ENCODE measurements around the gene PRR12.
A peak's percentile ranks its signal among the peaks of the same experiment; 100 is the strongest.

The PRR12 gene, protein sequence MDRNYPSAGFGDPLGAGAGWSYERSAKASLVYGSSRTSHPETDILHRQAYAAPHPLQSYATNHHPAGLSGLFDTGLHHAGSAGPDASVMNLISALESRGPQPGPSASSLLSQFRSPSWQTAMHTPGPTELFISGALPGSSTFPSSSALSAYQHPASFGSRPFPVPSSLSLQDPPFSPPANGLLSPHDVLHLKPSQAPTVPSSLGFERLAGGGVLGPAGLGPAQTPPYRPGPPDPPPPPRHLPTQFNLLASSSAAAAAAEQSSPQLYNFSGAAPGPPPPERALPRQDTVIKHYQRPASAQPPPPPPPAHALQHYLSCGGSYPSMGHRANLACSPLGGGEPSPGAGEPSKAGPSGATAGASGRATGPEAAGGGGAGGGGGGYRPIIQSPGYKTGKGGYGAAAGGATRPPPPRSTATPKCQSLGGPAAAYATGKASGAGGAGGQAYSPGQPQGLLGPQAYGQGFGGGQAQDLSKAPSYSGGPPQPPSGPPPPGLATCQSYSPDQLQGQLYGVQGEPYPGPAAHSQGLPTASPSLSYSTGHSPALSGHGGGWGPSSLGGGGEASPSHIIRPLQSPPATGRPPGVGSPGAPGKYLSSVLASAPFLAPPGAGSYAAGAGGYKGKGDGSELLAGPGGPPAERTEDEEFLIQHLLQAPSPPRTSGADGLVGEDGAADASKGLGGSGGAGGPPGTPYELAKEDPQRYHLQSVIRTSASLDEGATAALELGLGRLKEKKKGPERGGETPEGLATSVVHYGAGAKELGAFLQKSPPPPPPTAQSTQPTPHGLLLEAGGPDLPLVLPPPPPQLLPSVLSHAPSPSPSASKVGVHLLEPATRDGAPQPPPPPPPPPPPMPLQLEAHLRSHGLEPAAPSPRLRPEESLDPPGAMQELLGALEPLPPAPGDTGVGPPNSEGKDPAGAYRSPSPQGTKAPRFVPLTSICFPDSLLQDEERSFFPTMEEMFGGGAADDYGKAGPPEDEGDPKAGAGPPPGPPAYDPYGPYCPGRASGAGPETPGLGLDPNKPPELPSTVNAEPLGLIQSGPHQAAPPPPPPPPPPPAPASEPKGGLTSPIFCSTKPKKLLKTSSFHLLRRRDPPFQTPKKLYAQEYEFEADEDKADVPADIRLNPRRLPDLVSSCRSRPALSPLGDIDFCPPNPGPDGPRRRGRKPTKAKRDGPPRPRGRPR (N-terminal part only)

DNA sequence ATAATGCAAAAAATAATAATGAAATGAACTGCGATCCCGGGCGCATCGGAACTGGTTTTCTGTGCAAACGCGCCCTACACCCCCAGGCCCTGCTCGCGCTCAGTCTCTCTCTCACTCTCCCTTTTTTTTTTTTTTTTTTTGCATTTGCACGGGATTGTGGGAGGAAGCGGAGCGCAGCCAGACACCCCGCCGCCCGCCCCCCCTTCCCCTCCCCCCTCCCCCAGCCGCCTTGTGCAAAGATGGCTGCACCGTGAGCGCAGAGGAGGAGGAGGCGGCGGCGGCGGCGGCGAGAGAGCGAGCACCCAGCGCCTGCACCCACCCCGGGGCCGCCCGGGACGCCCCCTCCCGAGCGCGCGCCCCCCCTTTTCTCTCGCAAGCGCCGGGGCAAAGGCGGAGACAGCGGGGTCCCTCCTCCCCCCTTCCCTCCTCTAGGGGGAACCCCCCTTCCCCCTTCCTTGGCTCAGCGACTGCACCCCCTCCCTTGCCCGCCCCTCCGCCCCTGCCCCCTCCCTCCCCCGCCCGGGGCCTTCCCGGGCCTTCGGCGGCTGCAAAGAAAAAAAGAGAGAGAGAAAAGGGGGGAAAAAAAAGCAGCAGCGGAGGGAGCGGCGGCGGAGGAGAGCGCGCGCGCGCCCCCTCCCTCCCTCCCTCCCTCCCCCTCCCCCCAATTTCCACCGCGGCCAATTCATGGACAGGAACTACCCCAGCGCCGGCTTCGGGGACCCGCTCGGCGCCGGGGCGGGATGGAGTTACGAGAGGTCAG, at the start of gene PRR12:
Gene PRR12, plus strand, starts transcription at position 212 of the 760 bp plus-strand sequence. Its CDS starts 473 bp downstream, at position 685.
- DNase-seq (ENCODE audit: low read depth in 2 of 2) = peak in 1 of 2 donors; percentile 30

DNA sequence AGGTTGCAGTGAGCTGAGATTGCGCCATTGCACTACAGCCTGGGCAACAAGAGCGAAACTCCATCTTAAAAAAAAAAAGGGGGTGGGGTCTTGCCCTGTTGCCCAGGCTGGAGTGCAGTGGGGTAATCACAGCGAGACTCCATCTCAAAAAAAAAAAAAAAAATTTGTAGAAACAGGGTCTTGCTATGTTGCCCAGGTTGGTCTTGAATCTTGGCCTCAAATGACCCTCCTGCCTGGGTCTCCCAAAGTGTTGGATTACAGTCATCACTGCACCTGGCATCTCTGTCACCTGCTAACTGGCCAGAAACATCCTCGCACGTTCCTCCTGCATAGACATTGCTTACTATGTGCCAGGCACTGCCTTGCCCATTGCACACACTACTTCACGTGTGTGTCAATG, 49.1 kb upstream of the PRR12 start:
- DNase-seq (ENCODE audit: low read depth in 2 of 2) = no peak

DNA sequence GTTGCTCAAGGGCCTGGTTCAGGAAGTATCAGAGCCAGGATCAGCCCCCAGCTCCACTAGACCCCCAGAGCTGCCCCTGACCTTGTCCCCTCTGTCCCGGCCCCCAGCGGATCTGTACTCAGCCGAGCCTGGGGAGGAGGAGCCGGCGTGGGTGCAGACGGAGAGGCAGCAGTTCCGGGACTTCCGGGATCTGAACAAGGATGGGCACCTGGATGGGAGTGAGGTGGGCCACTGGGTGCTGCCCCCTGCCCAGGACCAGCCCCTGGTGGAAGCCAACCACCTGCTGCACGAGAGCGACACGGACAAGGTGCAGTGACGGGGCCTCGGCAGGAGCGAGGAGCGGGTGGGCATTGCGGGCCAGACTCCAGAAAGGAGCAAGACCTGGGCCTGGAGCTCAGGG, 48.5 kb upstream of the PRR12 start:
- no peak for DNase-seq (ENCODE audit: low read depth in 2 of 2)

DNA sequence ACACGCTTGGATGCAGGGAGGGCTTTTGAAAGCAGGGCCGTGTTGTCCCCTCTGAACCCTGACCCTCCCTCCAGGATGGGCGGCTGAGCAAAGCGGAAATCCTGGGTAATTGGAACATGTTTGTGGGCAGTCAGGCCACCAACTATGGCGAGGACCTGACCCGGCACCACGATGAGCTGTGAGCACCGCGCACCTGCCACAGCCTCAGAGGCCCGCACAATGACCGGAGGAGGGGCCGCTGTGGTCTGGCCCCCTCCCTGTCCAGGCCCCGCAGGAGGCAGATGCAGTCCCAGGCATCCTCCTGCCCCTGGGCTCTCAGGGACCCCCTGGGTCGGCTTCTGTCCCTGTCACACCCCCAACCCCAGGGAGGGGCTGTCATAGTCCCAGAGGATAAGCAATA, 48.0 kb upstream of the PRR12 start:
- DNase-seq (ENCODE audit: low read depth in 2 of 2) = no peak

DNA sequence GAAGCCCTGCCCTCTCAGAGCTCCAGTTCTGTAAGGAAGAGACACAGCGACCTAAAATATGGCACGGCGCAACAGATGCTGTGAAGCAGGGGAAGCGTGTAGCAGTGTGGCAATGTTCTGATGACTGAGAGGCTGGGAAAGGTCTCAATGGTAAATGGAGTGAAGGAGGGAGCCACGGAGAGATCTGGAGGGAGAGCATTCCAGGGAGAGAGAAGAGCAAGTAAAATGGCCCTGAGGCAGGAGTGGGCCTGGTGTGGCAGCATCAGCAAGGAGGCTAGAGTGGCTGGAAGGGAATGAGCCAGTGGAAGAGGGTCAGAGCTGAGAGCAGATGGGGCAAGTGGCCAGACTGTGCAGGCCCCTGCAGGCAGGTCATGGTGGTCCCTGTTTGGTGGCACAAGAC, 46.8 kb upstream of the PRR12 start:
- DNase-seq (ENCODE audit: low read depth in 2 of 2) = no peak

DNA sequence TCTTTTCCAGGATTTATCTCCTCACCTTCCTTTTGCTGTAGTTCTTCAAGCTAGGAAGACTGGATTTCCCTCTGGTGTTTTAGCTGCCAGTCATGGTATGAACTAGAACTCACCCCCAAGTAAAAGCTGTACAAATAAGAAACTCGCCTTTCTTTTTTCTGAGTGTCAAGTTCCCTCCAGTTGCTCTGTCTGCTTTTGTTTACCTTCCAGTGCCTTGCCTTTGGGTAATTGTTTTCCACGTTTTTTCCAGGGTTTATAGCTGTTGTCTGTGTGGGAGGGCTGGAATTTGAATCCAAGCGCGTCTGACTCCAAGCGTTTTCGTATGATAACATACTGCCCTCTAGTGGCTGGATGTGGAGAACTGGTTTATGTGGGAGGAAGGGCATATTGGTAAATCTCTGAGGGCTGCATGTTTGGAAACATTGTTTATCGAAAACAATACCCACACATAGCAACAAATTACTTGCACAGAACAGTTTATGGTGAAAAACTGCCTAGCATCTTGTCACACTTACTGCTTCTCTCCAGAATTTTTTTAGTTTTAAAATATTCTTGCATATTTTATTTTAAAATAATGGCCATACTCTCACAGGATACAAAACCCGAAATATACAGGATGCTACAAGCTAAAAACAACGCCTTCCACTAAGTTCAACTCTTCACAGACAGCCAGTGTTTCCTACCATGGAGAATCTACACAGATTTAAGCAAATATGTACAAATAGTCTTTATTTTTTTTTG, 44.0 kb upstream of the PRR12 start:
- DNase-seq (ENCODE audit: low read depth in 2 of 2) = no peak

DNA sequence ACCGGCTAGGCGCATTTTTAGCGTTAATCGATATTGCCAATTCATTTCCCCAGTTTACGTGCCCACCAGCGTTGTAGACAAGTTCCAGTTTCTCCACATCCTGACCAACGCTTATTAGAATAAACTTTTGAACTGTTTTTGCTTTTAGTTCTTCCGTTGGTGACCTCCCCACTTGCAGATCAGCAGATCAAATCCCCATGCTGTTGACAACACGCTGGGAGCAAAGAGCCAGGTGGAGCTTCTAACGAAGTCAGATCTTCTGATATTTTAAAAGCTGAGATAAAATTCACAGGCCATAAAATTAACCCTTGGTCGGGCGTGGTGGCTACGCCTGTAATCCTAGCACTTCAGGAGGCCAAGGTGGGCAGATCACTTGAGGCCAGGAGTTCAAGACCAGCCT, 41.9 kb upstream of the PRR12 start:
- DNase-seq (ENCODE audit: low read depth in 2 of 2) = no peak

DNA sequence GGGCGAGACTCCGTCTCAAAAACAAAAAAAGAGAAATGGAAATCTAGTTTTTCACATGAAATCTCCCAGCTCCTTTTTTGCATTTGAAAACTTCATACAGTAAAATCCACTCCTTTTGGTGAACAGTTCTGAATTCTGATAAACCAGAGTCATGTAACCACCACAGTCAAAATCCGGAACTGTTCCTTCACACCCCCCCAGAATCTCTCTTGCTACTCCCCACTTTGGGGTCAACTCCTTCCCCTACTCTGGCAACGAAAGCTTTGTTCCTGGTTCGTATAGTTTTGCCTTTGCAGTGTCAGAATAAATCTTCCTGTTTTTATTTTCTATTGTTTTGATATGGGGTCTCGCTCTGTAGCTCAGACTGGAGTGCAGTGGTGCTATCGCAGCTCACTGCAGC, 39.5 kb upstream of the PRR12 start:
- no peak for DNase-seq (ENCODE audit: low read depth in 2 of 2)

DNA sequence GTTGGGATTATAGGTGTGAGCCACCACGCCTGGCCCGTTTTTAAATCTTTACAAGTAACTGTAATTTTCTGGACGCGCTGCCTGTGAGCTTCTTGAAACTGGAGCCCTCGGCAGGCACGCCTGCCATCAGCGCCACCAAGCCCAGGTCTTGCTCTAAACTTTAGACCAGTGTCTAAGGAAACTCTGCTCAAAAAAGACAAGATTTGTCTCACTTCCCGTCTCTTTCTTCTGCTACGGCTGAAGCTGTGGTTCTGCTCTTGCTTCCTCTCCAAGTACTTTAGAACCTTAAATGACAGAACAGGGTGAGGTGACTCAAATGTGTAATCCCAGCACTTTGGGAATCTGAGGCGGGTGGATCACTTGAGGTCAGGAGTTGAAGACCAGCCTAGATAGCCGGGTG, 38.2 kb upstream of the PRR12 start:
- no peak for DNase-seq (ENCODE audit: low read depth in 2 of 2)

DNA sequence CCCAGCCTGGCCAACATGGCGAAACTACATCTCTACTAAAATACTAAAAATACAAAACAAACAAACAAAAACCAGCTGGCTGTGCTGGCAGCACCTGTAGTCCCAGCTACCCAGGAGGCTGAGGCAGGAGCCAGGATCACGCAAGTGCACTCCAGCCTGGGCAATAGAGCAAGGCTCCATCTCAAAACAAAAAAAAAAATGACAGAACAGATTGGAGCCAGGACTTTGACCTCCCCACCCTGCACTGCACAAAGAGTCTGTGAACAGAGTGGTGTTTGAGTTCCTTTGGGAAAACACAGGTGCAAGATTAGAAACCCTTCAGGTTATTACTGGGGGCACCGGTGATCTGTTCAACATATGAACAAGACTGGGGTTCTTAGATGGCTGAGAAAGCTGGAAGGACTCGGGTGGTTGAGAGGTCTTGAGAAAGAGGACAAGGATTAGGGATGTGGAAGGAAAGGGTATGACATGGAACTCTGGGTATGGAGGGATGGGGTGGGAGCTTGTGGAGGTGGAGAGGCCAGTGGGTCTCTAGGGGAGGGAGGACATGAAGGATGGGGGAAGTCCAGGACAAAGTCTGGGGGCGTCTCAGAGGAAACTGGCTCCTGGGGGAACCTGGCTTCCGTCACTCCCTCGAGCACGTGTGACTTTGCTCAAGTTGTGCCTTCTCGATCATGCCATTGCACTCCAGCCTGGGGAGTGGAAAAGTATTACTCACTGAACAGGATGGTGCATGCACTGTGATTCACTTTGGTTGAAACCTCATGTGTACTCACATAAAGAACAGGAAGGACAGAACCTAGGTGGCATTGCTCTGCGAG, 37.3 kb upstream of the PRR12 start:
- DNase-seq (ENCODE audit: low read depth in 2 of 2) = no peak

DNA sequence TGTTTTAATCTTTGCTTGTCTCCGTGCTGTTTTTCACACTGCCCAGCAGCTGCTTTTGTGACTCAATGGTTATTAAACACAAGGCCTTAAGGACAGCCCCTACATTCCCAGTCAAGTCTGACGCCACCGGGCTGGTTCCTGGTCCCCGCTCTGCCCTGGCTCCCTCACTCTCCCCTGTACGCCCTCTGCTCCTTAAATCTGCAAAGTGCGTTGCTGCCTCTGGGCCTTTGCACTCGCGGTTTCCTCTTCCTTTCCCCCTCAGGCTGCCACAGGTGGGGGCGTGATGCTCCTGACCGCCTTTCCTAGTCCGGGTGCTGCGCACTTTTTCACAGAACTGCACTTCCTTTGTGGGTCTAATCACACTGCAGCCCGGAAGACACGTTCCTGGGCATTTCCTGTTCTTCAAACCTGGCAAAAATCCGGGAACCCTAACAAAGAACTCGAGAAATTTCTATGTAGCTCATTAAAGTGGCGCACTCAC, 36.2 kb upstream of the PRR12 start:
- DNase-seq (ENCODE audit: low read depth in 2 of 2) = no peak

DNA sequence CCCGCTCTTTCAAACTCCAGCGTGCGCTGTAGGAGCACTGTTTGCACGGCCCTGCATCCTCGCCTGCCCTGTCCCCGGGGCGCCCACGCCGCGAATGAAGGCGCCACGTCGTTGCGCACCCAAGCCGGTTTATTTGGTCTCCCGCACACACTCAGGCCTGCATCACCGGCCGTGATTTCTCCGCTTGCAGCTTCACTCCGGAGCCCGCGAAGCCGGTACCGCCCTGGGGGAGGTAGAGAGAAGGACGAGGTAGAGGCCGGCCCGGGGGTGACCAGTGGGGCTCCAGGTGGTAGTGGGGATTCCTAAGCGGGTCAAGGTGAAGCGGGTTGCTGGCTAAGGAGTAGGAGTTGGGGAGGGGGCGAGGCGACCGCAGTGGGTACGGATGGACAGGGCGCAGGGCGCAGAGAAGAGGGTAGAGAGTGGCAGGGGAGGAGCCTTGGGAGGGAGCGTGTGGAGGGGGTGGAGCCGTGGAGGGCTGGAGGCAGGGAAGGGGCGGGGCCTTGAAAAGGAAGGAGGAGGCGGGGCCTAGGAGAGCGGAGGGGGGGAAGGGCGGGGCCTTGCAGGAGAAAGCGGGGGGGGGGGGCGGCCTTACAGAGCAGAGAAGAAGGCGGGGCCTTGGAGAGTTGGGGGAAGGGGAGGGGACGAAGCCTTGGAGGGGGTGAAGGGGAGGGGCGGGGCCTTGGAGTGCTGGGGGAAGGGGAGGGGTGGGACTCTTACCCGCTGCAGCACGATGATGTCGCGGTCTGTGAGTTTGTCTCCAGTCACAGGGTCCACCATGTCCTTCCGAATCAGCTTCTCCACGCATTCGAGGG, 35.2 kb upstream of the PRR12 start:
- DNase-seq (ENCODE audit: low read depth in 2 of 2) = peak in 1 of 2 donors; percentile 66

DNA sequence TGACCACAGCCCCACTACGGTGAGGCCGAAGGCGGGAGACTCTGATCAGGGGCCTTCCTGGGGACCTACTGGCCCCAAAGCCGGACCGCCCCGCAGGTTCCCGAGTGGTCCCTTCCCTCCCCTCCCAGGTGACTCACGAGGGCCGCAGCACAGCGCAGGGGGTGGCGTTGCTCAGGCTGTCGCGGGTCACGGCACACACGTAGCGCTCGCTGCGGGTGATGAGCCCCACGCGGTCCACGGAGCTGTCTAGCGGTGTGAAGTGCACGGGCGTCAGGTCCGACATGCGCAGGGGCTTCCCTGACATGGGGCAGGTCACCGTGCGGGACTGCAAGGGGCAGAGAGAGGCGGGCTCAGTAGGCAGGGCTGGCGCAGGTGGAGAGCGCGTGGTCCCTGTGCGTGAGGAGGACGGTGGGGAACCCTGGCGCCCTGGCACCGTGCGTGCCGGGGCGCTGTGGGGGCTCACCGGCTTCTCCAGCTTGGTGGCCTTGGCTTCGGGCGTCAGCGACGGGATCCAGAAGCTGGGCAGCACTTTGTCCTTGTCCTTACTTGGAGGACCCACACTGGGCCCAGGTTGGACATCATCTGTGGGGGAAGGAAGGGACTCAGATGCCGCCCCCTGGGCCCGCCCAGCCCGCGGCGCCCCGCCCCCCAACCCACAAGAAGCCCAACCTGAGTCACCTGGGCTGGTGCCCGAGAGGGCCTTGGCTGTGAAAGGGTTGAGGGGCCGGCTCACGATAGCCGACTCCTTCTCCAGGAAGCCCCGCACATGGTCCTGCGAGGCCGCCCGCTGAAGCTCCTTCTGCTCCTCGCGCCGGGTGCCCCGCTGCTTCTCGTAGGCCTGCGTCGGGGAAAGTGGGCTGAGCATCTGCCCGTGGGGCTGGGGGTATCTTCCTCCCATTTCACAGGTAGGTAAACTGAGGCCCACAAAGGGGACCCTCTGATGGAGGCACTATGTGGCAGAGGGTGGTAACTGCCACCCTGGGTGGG, 34.3 kb upstream of the PRR12 start:
- DNase-seq (ENCODE audit: low read depth in 2 of 2) = no peak

DNA sequence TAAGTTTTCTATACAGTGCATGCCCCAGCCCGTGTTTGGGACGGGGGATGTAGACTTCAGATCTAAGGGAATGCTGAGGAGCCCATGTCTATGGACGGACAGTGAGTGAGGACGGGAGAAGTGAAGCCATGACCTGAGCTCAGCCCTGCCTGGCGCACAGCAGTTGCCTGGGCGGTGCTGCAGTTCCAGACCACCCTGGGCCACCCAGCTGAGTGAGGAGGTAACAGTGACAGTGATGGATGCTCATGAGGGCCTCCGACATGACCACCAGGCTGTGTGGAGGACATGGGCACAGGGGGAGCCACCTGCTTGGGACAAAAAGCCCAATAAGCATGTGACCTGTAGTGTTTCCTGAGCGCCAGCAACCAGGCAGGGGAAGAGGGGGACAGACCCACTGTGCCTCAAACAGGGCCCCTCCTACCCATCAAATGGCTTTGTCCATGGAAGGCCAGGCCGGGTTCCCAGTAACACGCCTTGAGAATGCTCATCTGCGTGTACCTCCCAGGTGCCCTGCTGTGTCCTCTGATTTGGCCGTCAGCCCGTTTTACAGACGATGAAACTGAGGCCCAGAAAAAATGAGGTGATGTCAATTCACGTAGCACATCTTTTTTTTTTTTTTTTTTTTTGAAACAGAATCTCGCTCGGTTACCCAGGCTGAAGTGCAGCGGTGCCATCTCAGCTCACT, 33.2 kb upstream of the PRR12 start:
- no peak for DNase-seq (ENCODE audit: low read depth in 2 of 2)

DNA sequence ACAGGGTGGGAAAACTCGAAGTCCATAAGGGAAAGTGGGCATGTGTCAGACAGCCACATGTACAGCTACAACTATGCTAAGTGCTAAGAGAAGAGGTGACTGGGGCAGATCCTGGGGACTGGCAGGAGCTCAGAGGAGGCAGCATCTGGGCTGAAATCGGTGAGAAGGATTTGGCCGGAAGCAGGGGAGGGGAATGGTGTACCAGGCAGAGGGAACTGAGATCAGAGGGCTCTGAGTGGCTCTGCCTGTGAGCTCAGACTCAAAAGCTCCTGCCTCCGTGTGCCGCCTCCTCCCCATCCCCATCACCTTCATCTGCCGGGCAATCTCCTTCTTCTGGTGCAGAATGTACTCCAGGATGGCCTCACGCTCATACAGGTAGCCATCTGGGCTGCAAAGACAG, 32.4 kb upstream of the PRR12 start:
- DNase-seq (ENCODE audit: low read depth in 2 of 2) = no peak

DNA sequence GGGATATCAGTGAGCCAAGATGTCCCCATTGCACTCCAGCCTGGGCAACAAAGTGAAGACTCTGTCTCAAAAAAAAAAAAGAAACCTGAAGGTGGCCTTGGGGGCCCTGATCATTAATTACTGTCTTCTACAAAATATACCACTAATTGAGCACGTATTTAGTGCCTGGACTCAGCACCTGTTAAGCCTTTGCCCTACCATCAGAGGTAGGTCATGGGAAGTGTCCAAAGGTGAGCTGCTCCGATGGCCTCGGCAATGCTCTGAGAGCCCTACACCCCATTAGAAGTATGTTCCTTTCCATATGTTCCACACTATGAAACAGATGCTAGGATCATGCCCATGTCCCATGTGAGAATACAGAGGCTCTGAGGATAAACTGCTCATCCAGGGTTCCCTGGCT, 31.5 kb upstream of the PRR12 start:
- no peak for DNase-seq (ENCODE audit: low read depth in 2 of 2)

DNA sequence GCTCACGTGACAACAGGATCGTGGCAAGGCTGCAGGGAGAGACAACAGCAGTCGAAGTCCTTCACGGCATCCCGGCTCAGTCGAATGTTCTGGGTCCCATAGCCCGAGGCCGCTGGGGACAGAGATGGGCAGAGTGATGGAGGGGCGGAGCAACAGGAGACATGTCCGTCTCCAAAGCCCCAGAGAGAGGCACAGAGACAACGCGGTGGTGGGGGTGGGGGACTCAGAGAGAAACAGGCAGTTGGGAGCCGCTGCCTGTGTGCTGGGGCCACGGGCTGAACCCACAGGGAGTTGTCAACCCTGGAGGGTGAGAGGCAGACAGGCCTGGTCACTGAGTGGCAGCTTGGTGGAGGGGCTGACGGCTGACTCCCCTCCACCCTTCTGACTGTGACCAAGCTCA, 31.1 kb upstream of the PRR12 start:
- no peak for DNase-seq (ENCODE audit: low read depth in 2 of 2)

All from stimulated activated CD8-positive, alpha-beta memory T cell treated with anti-CD3 and anti-CD28 coated beads, Interleukin-7, amount 100 ng/mL, for 1 hour (primary cell).